HepG2 (cell line): ENCODE data around the gene IRS1.

Experiments
- AFF4 ChIP-seq: sonication (generic); formaldehyde crosslinking; IDR thresholded peaks from 2 replicates; pipeline ENCODE4 v1.4.0; 2020; ENCODE audit warnings: missing genetic modification reagents
- BHLHE40 ChIP-seq: IDR thresholded peaks from 2 replicates; pipeline ENCODE4 v1.6.1; 2011; ENCODE audit warnings: low read length, improper control_type of control experiment
- CTCF ChIP-seq: sonication (generic); formaldehyde crosslinking; IDR thresholded peaks from 2 replicates; pipeline ENCODE4 v1.5.0; 2020; ENCODE audit warnings: mild to moderate bottlenecking, missing genetic modification reagents, moderate library complexity
- NFYB ChIP-seq: sonication (generic); formaldehyde crosslinking; IDR thresholded peaks from 2 replicates; pipeline ENCODE4 v1.4.0; 2020; ENCODE audit warnings: missing genetic modification reagents
- SALL1 ChIP-seq: sonication (generic); formaldehyde crosslinking; IDR thresholded peaks from 2 replicates; pipeline ENCODE4 v1.8.0; 2022; ENCODE audit warnings: mild to moderate bottlenecking, missing genetic modification reagents
- SMARCC2 ChIP-seq: fragments of 450-650 bp; IDR thresholded peaks from 2 replicates; pipeline ENCODE4 v1.6.1; 2017; ENCODE audit warnings: antibody characterized with exemption, mild to moderate bottlenecking
- SRF ChIP-seq: IDR thresholded peaks from 2 replicates; pipeline ENCODE4 v1.6.1; 2011; ENCODE audit warnings: mild to moderate bottlenecking, low read depth, low read length, moderate library complexity
- TARDBP ChIP-seq: sonication (generic); formaldehyde crosslinking; IDR thresholded peaks from 2 replicates; pipeline ENCODE4 v1.8.0; 2022; ENCODE audit warnings: mild to moderate bottlenecking, missing genetic modification reagents
- TP53 ChIP-seq: sonication (generic); formaldehyde crosslinking; conservative IDR thresholded peaks from 2 replicates; pipeline ENCODE4 v1.4.0; 2020; ENCODE audit warnings: missing genetic modification reagents
- YY1 ChIP-seq: IDR thresholded peaks from 2 replicates; pipeline ENCODE4 v1.6.1; 2011; ENCODE audit warnings: low read length, low read depth, moderate library complexity, mild to moderate bottlenecking; ENCODE audit not compliant: insufficient read depth, insufficient replicate concordance
- ZC3H4 ChIP-seq: sonication (generic); formaldehyde crosslinking; IDR thresholded peaks from 2 replicates; pipeline ENCODE4 v1.4.0; 2020; ENCODE audit warnings: missing genetic modification reagents, borderline replicate concordance
- ZNF333 ChIP-seq: sonication (generic); formaldehyde crosslinking; IDR thresholded peaks from 2 replicates; pipeline ENCODE4 v1.4.0; 2020; ENCODE audit warnings: mild to moderate bottlenecking, missing genetic modification reagents, borderline replicate concordance
- ZNF609 ChIP-seq: sonication (generic); formaldehyde crosslinking; IDR thresholded peaks from 2 replicates; pipeline ENCODE4 v1.4.0; 2020; ENCODE audit warnings: mild to moderate bottlenecking, missing genetic modification reagents, borderline replicate concordance
- ZNF639 ChIP-seq: conservative IDR thresholded peaks from 2 replicates; pipeline ENCODE4 v1.6.1; 2018; ENCODE audit warnings: missing genetic modification reagents

GRCh38 chr2:226725126-226725860 is 74.3 kb downstream of the IRS1 start:
- TF ChIP-seq ZNF639 (CRISPR knock-in tag) = no peak
- no peak for TF ChIP-seq CTCF (CRISPR knock-in tag)
- TF ChIP-seq NFYB (CRISPR knock-in tag) = no peak
- no peak for TF ChIP-seq AFF4
- TF ChIP-seq ZNF609 = no peak
- TF ChIP-seq ZC3H4 = no peak
- no peak for TF ChIP-seq ZNF333 (CRISPR knock-in tag)
- no peak for TF ChIP-seq SMARCC2
- TF ChIP-seq TP53 = no peak
- TF ChIP-seq SRF = no peak
- TF ChIP-seq YY1 = no peak
- no peak for TF ChIP-seq BHLHE40
- TF ChIP-seq TARDBP = no peak
- no peak for TF ChIP-seq SALL1 (CRISPR knock-in tag)
